GM19240 (cell line): Measurements from ENCODE around the gene TSLP.

Source experiments
- DNase-seq: peaks from one replicate; pipeline ENCODE4 v3.0.0; 2011; ENCODE audit warnings: low spot score; ENCODE audit not compliant: insufficient read length

TSLP gene

DNA sequence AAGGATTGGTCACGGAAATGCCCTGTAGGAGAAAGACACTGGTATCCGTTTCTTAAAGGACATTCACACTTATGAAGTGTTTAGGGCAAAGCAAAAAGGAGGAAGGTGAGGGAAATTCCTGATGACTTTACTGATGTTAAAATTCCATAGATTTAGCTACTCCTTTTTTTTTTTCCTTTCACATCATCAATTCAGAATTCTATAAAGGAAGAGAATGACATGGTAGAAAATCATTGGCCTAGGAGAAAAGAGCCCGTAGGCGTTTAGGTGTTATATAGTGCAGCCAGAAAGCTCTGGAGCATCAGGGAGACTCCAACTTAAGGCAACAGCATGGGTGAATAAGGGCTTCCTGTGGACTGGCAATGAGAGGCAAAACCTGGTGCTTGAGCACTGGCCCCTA lies at the start of gene TSLP:
TSS of gene TSLP (plus strand) at position 301 of the 400 bp plus-strand sequence. CDS start 178 bp downstream, outside the sequence.
- no peak for DNase-seq

DNA sequence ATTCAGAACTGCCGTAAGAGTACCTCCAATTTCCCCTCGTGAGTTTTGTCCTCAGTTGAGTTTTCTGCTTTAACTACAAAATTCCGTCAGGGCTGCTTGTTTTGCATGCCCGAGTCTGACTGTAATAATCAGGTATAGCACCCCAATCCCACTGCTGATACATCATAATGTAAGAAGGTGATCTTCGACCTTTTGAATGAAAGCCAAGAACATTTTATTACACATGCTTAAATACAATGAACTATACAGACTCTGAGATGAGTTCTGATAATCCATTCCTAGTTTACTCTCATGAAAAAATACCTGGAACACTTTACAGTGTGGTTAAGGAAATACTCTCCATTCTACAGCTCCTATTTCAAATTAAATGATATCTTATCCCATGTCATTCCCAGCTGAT lies 49.2 kb upstream of the TSLP start:
- no peak for DNase-seq

DNA sequence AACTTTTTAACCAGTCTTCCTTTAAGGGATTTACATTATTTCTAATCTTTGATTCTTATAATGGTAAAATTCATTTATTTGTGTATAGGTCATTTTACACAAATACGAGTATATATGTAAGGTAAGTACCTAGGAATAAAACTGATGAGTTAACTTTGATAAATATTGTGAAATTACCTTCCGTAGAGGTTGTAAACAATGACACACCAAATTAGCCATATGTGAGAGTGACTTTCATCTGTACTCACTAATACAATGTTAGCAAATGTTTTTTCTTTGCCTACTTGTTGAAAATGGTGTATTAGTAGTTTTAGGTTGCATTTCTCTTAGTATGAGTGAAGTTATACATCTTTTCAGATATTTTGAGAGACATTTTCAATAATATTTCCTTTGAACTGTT lies 42.6 kb upstream of the TSLP start:
- DNase-seq: no peak

DNA sequence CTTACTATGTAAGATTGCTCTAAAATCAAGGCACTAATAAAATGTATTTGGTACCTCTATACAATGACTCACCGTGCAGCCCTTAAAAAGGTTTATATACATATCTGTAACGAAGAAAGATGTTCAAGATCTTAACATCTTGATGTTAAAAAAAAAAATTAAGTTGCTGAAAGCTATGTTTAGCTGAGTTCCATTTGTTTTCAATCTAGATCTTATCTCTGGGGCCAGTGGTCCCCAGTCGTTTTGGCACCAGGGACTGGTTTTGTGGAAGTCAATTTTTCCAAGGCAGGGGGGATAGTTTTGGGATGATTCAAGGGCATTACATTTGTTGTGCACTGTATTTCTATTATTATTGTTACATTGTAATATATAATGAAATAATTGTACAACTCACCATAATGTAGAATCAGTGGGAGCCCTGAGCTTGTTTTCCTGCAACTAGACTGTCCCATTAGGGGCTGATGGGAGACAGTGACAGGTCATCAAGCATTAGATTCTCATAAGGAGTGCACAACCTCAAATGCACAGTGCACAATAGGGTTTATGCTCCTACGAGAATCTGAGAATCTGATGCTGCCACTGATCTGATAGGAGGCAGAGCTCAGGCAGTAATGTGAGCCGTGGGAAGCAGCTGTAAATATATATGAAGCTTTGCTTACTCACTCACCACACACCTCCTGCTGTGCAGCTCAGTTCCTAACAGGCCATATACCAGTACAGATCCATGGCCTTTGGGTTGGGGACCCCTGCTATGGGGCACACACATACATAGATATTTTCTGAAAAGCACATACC lies 27.6 kb upstream of the TSLP start:
- DNase-seq: no peak

DNA sequence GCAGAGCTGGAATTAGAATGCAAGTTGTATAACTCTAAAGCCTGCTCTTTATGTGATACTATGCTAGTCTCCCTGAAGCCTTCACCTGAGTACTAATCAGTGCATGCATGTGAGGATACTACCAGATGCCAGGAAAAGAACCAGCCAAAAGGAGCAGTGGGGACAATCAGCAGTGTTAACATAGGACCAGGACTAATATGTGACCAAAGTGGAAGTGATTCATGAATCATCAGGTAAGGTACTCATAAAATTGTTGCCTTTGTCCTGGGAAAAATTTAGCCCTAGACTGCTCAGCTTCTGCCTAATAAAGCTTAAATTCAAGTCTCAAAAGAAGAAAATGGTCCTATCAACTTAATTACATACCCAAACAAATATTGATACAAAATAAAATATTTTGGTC lies 13.4 kb upstream of the TSLP start:
- no peak for DNase-seq

DNA sequence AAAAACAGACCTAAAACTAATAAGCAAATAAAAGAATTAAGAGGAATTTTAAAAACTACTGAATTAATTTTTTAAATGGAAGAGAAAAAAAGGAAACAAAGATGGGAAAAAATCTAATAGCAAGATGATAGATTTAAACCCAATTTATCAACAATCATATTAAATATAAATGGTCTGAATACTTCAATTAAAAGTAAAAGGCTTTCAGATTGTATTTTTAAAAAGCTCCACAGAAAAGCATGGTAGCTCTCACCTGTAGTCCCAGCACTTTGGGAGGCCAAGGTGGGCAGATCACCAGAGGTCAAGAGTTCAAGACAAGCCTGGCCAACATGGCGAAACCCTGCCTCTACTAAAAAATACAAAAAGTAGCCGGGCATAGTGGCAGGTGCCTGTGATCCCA lies 11.3 kb upstream of the TSLP start:
- no peak for DNase-seq

DNA sequence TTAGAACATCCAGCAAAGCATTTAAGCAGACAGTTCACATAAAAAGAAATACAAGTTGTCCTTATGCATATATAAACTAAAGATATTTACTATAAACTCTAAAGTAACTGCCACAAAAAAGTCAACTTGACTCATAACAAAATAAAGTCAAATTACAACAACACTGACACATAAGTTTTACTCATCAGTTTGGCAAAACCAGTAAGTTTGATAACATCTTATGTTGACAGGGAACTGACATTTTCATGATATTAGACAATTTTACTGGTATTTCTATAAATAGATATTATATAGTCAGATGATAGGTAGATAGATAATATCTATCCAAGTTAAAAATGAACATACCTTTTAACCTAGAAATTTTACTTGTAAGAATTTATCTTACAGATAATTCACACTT lies 9.9 kb upstream of the TSLP start:
- DNase-seq: no peak

DNA sequence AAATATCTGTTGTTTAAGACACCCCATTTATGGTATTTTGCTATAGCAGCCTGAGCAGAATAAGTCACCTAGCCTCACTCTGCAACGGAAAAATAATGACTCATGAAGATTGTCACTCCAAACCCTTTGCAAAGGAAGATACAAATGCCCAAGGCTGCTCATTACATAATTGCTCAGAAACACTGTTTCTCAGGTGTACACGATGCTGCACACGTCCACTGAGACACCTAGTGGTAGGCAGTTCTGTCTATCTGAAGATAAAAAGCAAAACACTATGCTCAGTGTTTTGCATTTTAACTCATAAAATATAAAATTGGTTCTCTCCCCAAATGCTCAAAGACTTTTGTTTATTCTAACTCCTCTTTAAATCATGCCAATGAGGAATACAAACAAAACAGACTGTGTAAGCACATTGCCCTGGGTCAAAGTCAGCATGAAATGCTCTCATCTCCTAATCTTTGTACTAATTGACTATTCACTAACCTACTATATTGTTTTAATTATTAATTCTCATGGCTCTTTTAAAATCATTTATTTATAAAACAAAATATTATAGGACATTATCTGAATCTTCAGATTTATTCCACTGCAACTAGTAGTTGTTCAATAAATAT lies 7.7 kb upstream of the TSLP start:
- no peak for DNase-seq

DNA sequence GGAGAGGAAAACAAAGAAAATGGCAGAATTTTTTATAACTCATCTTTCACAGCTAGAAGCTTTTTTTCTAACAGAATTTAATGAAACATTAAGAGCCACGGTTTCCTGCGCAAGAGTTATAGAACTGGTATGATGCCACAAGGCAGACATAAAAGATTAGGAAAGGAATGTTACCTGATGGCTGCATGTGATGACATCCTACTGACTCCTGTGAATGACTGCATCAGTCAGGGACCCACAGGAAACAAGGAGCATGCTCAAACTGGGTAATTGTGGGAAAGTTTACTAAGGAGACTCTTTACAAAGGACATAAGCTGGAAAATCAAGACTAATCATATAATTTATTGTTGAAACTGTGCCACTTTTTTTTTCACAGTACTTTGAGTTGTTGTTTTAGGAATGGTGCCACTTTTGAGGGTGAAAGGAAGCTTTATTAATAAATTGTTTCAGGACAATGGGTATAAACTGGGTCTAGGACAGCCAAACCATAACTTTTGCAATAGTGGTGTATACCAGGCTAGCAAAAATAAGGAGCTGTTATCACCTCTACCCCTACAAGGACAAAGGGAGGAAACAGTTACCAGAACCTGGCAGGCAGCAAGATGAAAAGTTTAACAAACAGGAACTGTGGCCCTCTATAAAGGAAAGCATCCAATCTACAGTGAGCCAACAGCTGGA lies 5.1 kb upstream of the TSLP start:
- no peak for DNase-seq

DNA sequence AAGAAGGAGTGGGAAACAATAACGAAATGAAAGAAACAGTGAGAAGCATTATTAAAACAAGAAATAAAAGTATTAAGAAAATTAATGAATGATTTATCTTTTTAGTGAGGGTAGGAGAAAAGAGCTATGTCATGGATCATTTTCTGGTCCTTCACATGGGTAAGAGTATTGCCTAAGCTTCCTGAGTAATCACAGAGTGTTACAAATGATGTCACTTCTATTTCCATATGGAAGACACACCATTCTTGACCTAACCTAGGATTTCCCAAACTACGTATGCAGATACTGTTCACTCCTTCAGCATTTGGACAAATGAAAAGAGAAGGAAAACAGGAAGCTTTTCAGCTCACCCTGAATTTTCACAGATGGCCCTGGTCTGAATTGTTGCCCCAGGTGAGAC lies 3.3 kb upstream of the TSLP start:
- no peak for DNase-seq

DNA sequence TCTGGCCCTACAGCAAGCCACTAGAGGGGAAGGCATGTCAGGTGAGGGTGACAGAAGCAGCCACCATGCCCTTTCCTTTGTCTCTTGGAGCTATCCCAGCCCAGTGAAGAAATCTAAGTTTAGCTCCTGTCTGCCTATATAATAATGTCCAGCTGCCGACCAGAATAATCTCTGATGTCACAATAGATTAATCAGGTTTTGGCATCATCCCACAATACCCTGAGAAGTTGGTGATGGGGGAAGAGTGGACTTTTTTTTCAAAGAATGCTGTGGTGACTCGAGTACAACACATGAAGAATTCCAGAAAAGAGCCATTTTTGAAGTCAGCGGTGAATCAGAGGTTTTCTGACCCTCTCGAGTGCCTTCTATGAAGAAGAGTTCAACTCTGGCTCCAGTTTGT lies 1.7 kb upstream of the TSLP start:
- no peak for DNase-seq

DNA sequence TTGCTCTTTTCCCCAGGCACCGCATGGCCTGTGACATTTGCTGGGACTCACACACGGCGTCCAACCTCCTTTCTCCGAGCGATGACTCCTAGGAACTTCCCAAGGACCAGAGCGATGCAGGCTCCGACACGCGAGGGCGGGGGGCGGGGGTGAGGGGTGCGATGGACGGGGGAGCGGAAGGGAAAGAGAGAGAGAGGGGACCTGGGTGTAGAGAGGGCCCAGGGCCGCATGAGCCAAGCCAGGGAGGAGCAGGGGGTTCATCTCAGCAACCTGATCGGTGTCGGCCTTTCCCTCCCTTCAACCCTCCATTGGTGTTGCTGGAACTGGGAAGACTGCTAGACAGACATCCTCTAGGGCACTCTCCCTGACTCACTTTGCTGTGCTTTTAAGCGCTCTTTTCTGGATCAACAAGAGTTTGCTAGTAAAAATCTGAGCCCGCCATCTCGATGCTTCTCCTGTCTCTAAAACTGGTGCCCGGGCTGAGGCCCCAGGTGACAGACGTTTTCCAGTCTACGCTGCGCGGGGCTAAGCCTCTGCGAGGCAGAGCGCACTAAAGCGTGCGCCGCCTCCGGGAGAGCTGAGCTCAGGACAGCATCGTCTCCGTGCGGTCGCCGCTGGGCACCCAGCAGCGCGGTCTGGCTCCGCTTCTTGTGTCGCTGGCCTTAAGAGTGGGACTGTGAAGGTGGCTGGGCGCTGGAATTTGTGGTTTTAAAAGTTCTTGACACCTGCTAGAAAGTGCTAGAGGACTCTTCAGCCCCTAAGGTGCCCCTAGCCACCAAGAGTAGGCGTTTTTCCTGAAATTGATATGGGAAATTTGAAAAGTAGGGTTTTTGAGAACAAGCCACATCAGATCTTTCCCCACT lies 1.0 kb upstream of the TSLP start:
- no peak for DNase-seq

DNA sequence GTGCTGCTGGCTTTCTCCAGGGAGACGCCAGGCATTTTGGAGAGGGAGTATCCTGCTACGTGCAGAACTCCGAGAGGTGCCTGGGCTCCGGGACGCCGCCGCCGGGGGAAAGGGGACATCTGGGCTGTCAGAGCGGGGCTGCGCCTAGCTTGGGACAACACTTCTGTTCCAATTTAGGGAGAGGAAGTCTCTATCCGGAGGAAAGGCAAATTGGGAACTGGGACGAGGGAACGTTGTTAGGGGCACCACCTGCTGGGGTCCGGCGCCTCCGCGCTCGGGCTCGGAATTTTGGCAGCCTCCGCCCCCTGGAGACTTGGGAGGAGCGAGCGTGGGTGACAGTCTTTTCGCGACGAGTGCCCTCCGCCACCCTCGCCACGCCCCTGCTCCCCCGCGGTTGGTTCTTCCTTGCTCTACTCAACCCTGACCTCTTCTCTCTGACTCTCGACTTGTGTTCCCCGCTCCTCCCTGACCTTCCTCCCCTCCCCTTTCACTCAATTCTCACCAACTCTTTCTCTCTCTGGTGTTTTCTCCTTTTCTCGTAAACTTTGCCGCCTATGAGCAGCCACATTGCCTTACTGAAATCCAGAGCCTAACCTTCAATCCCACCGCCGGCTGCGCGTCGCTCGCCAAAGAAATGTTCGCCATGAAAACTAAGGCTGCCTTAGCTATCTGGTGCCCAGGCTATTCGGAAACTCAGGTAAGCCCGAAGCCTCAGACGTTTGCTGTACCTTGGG lies 1.6 kb downstream of the TSLP start:
- no peak for DNase-seq

DNA sequence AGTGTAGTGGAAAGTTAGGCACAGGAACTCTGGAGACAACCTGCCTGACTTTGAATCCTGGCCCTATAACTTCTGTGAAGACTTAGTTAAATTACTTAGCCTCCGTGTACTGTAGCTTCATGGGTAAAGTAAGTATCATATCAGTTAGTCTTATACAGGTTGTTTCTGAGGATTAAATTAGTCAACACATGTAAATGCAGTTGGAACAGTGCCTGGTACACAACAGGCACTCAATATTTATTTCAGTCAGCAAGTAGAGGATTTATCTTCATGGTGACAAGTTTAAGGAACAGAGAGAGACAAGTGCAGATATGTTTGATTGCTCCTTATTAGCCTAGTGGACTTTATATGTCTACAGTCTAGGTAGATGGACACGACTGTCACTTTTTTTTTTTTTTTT lies 2.7 kb downstream of the TSLP start:
- no peak for DNase-seq

DNA sequence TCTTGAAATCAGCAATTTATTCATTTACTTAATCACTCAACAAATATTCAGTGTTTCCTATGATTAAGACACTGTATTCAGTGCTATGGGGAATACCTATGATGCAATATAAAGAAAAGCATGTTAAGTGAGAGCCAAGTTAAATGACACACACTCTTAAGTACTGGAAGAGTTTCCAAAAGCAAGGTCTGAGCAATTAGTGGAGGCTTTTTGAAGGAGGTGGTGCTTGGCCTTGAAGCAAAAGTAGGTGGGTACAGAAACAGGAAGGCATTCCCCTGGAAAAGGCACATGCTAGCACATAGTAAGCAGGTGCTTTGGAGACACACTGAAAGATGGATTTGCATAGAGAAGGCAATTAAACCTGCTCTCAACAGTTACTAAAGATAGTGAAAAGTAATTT lies 4.0 kb downstream of the TSLP start:
- DNase-seq: no peak

DNA sequence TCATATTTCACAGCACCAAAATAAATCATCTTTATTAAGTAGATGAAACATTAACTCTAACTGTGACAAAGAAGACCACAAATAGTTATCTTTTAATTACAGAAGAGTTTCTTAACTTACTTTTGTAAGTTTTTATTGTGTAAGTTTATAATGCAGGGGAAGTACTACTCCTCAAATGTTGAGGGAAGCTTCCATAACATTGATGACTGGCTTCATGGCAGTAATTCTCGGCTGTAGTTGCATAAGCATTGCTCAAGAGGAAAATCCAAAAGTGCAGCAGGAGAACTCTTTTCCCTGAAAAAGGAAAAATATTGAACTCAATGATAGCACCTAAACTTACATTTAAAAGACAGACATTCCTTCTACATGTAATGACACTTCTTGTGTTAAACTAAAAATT lies 4.6 kb downstream of the TSLP start:
- no peak for DNase-seq

DNA sequence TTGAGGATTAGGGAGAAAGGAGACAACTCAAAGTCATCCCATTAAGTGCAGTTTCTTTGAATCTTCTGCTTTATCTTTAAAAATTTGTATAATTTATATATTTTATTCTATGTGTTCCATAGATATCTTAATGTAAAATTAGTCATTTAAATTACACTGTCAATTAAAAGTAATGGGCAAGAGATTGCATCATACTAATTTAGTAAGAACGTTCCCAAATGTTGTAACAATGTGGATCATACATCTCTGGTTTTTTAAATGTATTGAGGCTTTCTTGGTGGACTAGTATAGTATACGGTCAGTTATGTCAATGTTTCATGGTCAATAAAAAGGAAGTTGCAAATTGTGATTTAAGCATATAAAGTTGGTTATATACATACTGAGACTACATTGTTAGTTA lies 6.2 kb downstream of the TSLP start:
- DNase-seq: no peak

DNA sequence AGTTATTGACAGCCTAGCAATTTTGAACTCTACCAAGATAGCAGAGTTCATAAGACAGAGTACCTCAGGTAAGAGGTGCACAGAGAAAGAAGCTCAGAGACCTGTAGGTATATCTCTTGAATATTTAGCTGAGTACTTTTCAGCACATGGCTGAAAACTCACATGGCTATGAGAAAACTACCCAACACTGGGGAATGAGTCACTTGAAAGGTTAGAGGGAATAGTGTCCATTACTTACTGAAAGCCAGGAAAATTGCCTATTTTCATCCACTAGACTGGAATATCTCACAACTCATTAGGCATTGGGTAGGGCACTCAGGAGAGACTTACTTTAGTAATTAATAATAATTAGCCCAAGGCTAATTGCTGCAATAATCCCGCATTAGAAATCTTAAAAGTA lies 8.3 kb downstream of the TSLP start:
- DNase-seq: no peak

DNA sequence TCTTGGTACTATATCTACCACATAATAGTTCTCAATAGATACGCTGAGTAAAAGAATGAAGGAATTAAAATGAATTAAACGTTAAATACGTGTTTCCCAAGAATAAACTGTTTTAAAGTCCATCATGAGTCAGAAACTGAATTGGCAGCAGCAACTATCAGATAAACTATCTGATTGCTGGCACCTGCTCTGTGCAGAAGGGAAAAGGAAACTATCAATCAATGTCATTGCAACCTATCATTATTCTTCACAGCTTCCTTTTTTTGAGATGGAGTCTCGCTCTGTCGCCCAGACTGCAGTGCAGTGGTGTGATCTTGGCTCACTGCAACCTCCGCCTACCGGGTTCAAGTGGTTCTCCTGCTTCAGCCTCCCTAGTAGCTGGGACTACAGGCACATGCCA lies 11.8 kb downstream of the TSLP start:
- DNase-seq: no peak

DNA sequence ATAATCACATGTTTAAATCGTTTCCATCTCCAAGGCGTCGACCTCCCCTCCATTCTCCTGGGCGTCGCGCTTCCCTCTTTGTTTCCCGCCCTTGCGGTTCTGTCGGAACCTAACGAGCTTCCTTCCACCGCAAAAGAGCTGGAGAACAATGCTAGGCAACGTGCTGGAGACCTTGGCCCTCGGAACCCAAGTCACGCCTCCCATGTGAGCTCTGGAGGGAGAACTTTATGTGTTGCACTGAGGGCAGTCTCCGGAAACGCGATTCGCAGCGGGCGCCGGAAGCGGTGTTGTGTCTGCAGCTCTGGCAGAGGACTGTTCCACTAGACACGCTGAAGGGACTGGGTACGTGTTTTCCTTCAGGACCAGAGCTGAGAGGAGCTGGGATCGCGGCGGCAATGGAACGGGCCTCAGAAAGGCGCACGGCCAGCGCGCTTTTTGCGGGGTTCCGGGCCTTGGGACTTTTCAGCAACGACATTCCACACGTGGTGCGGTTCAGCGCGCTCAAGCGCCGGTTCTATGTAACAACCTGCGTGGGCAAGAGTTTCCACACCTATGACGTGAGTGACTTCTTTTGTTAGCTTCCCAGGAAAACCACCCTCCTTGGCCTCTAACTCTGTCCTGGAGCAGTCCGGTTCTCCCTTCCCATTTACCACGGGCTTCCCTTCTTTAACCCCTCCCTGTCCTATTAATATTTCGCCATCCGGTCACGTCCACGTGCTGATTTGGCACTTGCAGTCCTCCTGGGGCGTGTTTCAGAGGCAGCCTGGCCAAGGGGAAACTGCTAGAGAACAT lies 20.7 kb downstream of the TSLP start, which contains the start of gene WDR36:
TSS of gene WDR36 (plus strand) at position 287 of the 792 bp plus-strand sequence. CDS start at position 396, 109 bp downstream.
- no peak for DNase-seq
